Progenitor cell of endocrine pancreas (in vitro differentiated cells): ENCODE measurements around the gene DNAJC6. TPM values are rescaled to one million over a fixed set of nuclear protein-coding genes. Genes with fewer than 3 reads are reported as not detected.

ENCODE experiments used
- DNase-seq: peaks from one replicate; pipeline ENCODE4 v3.0.0; 2021; ENCODE audit warnings: low spot score; ENCODE audit not compliant: unreplicated experiment
- H3K27ac Mint-ChIP-seq: 2 replicates; pipeline ENCODE4 v1.8.0; 2021; ENCODE audit warnings: mild to moderate bottlenecking, moderate library complexity, mixed read lengths
- H3K27me3 Mint-ChIP-seq: 2 replicates; pipeline ENCODE4 v1.8.0; 2021; ENCODE audit warnings: mixed read lengths
- H3K36me3 Mint-ChIP-seq: 2 replicates; pipeline ENCODE4 v1.8.0; 2022; ENCODE audit warnings: mixed read lengths; ENCODE audit not compliant: insufficient read depth
- H3K4me1 Mint-ChIP-seq: 2 replicates; pipeline ENCODE4 v1.8.0; 2021; ENCODE audit warnings: low read depth, mixed read lengths
- H3K4me3 Mint-ChIP-seq: 2 replicates; pipeline ENCODE4 v1.8.0; 2021; ENCODE audit warnings: low read depth, mild to moderate bottlenecking, moderate library complexity, mixed read lengths
- H3K9me3 Mint-ChIP-seq: 2 replicates; pipeline ENCODE4 v1.8.0; 2021; ENCODE audit warnings: low read depth, mixed read lengths
- total RNA-seq: library from RNA; stranded (reverse); gene quantifications from 2 replicates; pipeline ENCODE4 v1.2.1, GENCODE V29; 2021
- TF ChIP-seq, protein P1 (sequence below): fragments of 200-600 bp; sonication (generic); IDR thresholded peaks from one replicate; pipeline ENCODE4 v1.5.0; 2021; ENCODE audit warnings: antibody characterized with exemption, mild to moderate bottlenecking; ENCODE audit not compliant: unreplicated experiment

DNAJC6 gene
- total RNA-seq, 1 donor from 2014 or later: 7.1 TPM

DNA sequence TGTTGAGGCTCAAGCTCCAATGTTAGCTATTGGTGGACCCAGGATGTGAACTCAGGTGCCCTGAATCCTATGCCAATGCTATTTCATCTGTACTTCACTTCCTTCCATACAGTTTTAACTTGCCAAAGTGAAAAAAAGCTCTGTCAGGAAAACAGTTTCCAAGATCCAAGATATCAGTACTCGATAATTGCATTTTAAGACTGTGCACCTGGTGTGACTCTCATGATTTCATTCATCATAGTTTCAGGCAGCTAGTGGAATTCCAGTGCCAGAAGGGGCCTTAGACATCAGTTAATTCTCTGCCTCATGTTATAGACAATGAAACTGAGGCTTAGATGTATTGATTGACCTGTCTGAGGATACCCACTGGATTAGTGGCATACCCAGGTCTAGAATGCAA, 84.6 kb downstream of the DNAJC6 start:
- Mint-ChIP-seq H3K36me3 (peaks cover 2% of the 10 kb centered on the region), H3K27ac (no peak overlapping the region), H3K4me1 (no peaks in the 10 kb centered on the region), H3K27me3 (no peaks in the 10 kb centered on the region), H3K4me3 (no peak overlapping the region), H3K9me3 (no peaks in the 10 kb centered on the region)
- TF ChIP-seq, protein P1, sequence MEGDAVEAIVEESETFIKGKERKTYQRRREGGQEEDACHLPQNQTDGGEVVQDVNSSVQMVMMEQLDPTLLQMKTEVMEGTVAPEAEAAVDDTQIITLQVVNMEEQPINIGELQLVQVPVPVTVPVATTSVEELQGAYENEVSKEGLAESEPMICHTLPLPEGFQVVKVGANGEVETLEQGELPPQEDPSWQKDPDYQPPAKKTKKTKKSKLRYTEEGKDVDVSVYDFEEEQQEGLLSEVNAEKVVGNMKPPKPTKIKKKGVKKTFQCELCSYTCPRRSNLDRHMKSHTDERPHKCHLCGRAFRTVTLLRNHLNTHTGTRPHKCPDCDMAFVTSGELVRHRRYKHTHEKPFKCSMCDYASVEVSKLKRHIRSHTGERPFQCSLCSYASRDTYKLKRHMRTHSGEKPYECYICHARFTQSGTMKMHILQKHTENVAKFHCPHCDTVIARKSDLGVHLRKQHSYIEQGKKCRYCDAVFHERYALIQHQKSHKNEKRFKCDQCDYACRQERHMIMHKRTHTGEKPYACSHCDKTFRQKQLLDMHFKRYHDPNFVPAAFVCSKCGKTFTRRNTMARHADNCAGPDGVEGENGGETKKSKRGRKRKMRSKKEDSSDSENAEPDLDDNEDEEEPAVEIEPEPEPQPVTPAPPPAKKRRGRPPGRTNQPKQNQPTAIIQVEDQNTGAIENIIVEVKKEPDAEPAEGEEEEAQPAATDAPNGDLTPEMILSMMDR: no peak
- DNase-seq: no peak

- no peaks in the 10 kb centered on the region for H3K9me3 Mint-ChIP-seq
Measured at GRCh38 chr1:65395887-65396612, 86.7 kb downstream of the DNAJC6 start.

GRCh38 chr1:65398083-65398482, 88.7 kb downstream of the DNAJC6 start:
- Mint-ChIP-seq H3K9me3 (no peaks in the 10 kb centered on the region), H3K27me3 (no peaks in the 10 kb centered on the region)

More at GRCh38 chr1:65395887-65396612, 86.7 kb downstream of the DNAJC6 start:
- H3K4me1 Mint-ChIP-seq: peaks cover 3% of the 10 kb centered on the region
- H3K27ac Mint-ChIP-seq: no peak overlapping the region
- H3K27me3 Mint-ChIP-seq: no peaks in the 10 kb centered on the region
- no peak for DNase-seq
- no peak overlapping the region for H3K4me3 Mint-ChIP-seq
- peaks cover 6% of the 10 kb centered on the region for H3K36me3 Mint-ChIP-seq
- TF ChIP-seq, protein P1: no peak

DNA sequence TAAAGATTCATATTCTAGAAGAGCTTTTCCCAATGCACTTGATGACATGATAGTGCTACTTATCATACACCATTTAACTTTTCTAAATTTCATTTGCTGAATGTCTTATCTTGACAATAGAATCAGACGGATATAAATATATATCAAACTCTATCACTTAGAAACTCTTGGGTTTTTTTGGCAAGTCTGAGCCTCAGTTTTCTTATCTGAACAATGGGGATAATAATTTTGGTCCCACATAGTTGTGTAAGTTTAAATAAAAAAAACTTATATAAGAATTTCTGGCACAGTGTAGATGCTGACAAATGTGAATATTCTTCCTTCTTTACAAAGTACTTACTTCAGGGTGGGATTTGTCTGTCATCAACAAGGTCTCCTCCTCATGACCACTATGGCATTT, 89.7 kb downstream of the DNAJC6 start:
- no peak for DNase-seq
- Mint-ChIP-seq H3K27ac (no peak overlapping the region), H3K9me3 (no peaks in the 10 kb centered on the region), H3K4me1 (peaks cover 3% of the 10 kb centered on the region), H3K4me3 (no peak overlapping the region), H3K27me3 (no peaks in the 10 kb centered on the region), H3K36me3 (peaks cover 6% of the 10 kb centered on the region)
- TF ChIP-seq, protein P1: no peak

More at GRCh38 chr1:65398083-65398482, 88.7 kb downstream of the DNAJC6 start:
- H3K27ac Mint-ChIP-seq: no peak overlapping the region
- no peak for DNase-seq
- peaks cover 3% of the 10 kb centered on the region for H3K4me1 Mint-ChIP-seq
- H3K4me3 Mint-ChIP-seq: no peak overlapping the region
- H3K36me3 Mint-ChIP-seq: peaks cover 6% of the 10 kb centered on the region
- TF ChIP-seq, protein P1: no peak

DNA sequence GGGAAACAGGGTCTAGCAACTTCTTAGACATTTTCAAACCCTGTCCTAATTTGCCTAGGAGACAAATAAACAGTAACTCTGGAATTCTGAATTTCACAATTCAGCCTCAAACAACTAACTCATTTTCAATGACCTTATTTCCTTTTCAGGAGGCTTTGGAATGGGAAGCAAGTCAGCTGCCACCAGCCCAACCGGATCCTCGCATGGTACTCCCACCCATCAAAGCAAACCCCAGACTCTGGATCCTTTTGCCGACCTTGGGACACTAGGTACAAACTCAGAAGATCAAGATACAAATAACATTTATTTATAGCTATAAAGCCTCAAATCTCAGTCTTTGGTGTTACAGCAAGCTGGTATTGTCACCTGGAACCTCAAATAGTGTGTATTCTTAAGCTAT, 92.3 kb downstream of the DNAJC6 start:
- Mint-ChIP-seq H3K4me3 (no peak overlapping the region), H3K4me1 (peaks cover 3% of the 10 kb centered on the region), H3K9me3 (no peaks in the 10 kb centered on the region), H3K36me3 (peaks cover 6% of the 10 kb centered on the region), H3K27me3 (no peaks in the 10 kb centered on the region), H3K27ac (no peak overlapping the region)
- DNase-seq: no peak
- TF ChIP-seq, protein P1: no peak
